ENCODE measurements around the gene MAOA.

MAOA gene

GRCh38 chrX:43693602-43694406, 37.7 kb downstream of the MAOA start:
- TF ChIP-seq, protein P1, sequence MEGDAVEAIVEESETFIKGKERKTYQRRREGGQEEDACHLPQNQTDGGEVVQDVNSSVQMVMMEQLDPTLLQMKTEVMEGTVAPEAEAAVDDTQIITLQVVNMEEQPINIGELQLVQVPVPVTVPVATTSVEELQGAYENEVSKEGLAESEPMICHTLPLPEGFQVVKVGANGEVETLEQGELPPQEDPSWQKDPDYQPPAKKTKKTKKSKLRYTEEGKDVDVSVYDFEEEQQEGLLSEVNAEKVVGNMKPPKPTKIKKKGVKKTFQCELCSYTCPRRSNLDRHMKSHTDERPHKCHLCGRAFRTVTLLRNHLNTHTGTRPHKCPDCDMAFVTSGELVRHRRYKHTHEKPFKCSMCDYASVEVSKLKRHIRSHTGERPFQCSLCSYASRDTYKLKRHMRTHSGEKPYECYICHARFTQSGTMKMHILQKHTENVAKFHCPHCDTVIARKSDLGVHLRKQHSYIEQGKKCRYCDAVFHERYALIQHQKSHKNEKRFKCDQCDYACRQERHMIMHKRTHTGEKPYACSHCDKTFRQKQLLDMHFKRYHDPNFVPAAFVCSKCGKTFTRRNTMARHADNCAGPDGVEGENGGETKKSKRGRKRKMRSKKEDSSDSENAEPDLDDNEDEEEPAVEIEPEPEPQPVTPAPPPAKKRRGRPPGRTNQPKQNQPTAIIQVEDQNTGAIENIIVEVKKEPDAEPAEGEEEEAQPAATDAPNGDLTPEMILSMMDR (IDR thresholded peaks at IDR 0.05): no peak
- Histone ChIP-seq H3K4me1 (peaks cover 0 to 53% (median 10%) of the 10 kb centered on the region in 4 donors), H3K4me3 (no peak overlapping the region), H3K27me3 (no peaks in the 10 kb centered on the region), H3K36me3 (no peaks in the 10 kb centered on the region), H3K27ac (peak overlapping the region; percentile 46 to 64), H3K9me3 (no peaks in the 10 kb centered on the region)
- DNase-seq: no peak
- intact Hi-C loops (cut with DNase I; ENCODE audit: low total_unique reads): no loop called here

- H3K27ac ChIP-seq: peak overlapping the region; percentile 63 to 64
- no peak for DNase-seq
- no peaks in the 10 kb centered on the region for H3K9me3 ChIP-seq
- H3K36me3 ChIP-seq: no peaks in the 10 kb centered on the region
- H3K4me1 ChIP-seq: peaks cover 0 to 70% (median 7%) of the 10 kb centered on the region in 4 donors
- intact Hi-C loops (cut with DNase I; ENCODE audit: low total_unique reads): no loop called here
- TF ChIP-seq, protein P1 (IDR thresholded peaks at IDR 0.05): no peak
- no peaks in the 10 kb centered on the region for H3K27me3 ChIP-seq
- H3K4me3 ChIP-seq: no peak overlapping the region
Measured at GRCh38 chrX:43699475-43699874, 43.4 kb downstream of the MAOA start.

DNA sequence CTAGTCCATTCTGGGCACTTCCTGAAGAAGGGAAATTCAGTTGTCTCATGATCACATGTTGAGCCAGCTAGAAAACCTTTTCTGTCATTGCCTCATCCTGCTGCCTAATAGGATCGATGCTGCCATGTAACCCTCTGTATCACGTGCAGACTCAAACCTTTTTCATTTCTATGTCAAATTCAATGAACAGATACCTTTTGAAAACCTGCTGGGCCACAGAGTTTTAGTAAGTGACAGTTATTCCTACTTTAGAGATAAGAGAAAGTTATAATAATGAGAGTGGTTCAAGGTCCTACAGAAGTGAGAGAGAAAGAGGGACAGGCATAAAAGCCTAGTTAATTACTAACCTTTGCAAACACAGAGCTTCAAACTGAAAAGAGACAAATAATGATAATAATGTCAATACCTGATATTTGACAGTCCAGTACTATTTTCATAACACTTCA, 46.0 kb downstream of the MAOA start:
- intact Hi-C loops (cut with DNase I; ENCODE audit: low total_unique reads): loop anchor here (10.0 kb wide), 1 partner anchor 47 kb away; the partner anchor contains the start of gene MAOA
- Histone ChIP-seq H3K4me1 (peaks cover 0 to 77% (median 5%) of the 10 kb centered on the region in 4 donors), H3K27ac (peak overlapping the region; percentile 63 to 64)

GRCh38 chrX:43702660-43703059, 46.6 kb downstream of the MAOA start:
- H3K4me3 ChIP-seq: no peak overlapping the region
- H3K36me3 ChIP-seq: no peaks in the 10 kb centered on the region
- no peaks in the 10 kb centered on the region for H3K27me3 ChIP-seq
- intact Hi-C loops (cut with DNase I; ENCODE audit: low total_unique reads): loop anchor here (10.0 kb wide), 1 partner anchor 48 kb away; the partner anchor contains the start of gene MAOA
- H3K27ac ChIP-seq: peak overlapping the region; percentile 63 to 64
- DNase-seq: no peak
- peaks cover 0 to 81% (median 5%) of the 10 kb centered on the region in 4 donors for H3K4me1 ChIP-seq
- TF ChIP-seq, protein P1 (IDR thresholded peaks at IDR 0.05): no peak
- H3K9me3 ChIP-seq: no peaks in the 10 kb centered on the region

More for the DNA sequence above, 46.0 kb downstream of the MAOA start:
- Histone ChIP-seq H3K36me3 (no peaks in the 10 kb centered on the region), H3K27me3 (no peaks in the 10 kb centered on the region), H3K4me3 (no peak overlapping the region), H3K9me3 (no peaks in the 10 kb centered on the region)
- TF ChIP-seq, protein P1 (IDR thresholded peaks at IDR 0.05): no peak
- DNase-seq: no peak

- Histone ChIP-seq H3K4me3 (no peak overlapping the region), H3K27ac (peak overlapping the region; percentile 63 to 64), H3K27me3 (no peaks in the 10 kb centered on the region), H3K4me1 (peaks cover 0 to 87% (median 9%) of the 10 kb centered on the region in 4 donors), H3K9me3 (no peaks in the 10 kb centered on the region), H3K36me3 (no peaks in the 10 kb centered on the region)
- intact Hi-C loops (cut with DNase I; ENCODE audit: low total_unique reads): loop anchor here (10.0 kb wide), 1 partner anchor 48 kb away; the partner anchor contains the start of gene MAOA
- DNase-seq: no peak
- TF ChIP-seq, protein P1 (IDR thresholded peaks at IDR 0.05): no peak
Measured at GRCh38 chrX:43703211-43703791, 47.2 kb downstream of the MAOA start.

All from tibial artery (tissue), 4 donors.